ENCODE data around the gene FNDC3B.

The FNDC3B gene

DNA sequence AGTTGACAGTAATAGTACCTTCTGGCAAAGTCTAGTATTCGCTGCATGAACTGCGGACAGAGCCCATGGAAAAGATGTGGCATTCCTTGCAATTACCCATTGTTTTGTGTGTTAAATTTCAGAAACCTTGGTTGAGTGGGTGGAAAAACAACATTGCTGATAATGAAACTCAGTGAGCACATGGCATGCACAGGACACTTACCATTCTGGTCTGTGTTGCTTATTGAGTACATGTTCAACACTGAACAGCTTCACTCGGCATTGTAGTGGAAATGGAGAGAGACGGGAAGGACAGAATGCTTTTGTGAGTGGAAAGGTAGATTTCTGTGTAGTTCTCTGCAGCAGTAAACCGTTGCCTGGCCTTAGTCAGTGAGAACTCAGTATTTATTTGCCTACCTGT is 165.3 kb downstream of the FNDC3B start:
- H3K4me3 ChIP-seq (ENCODE audit: low read depth, low read length): no peak overlapping the region

DNA sequence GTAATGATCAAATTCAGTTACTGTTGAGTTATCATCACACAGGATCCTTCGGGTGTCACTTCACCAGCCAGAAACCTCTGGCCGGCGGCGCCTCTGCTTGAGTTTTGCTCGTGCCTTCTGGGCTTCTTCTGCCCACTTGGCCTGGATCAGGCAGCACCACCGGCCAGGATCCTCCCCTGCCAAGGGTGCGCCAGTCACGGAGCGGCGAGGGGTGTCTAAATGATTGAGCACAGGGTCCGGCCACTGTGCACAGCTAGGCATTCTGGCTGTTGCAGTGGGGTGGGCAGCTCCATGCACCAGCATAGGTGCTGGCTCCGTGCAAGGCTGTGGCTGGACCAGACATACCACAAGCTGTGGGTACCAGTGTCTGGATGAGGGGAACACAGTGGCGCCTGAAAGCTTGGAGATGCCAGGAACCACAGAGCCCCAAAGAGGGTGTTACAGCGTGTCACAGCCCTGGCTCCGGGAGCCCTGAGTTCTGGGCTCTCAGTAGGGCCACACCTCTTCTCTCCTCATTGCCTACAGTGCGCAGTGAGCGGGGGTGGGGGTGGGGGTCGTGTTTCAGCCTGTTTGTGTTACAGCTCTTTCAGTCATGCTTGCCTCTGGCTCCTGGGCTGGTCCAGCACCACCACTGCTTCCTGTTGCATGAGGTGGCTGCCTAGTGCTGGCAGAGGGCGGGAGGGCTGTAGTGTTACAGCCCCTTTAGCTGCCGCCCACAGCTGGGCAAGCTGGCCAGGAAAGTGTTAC is 169.4 kb downstream of the FNDC3B start:
- H3K4me3 ChIP-seq (ENCODE audit: low read depth, low read length): no peak overlapping the region

DNA sequence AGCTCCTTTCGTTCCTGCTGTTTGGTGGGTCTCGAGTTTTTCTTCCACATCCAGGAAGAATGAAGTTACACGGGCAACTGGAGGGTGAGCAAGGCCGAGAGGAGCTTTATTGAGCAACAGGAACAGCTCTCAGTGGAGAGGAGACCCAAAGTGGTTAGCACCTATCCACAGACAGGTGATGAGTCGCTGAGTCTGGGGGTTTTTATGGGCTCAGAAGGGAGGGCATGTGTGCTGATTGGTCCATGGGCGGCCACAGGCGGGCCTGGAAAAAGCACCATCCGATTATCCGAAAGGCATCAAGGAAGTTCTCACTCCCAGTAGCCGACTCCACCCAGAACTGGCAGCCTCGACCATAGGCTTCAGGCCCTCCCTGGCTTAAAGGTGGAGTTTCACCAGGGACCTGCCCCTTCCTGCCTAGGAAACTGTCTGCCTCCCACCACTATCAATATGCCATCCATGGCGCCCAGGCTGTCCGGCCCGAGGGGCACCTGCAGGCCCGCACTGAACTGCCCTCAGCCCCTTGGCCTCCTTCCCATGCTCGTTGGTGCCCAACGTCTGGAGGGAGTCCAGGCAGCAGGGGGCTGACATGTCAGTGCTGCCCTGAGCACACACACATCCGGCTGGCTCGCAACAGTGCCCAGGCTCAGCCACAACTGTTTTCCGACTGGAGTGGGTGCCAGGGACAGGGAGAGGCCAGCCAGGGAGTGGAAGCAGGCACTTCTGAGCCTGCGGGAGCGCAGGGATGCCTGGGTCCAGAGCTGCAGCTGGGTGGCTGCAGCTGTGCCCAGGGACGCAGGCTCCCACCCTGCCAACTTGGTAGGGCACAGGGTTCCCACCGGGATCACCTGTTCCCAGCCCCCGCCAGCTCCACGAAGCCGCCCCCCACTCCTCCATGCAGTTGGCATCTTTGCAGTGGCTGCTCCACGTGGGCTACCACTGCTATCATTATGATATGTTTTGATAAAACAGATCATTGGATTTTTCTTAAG is 170.2 kb downstream of the FNDC3B start:
- H3K4me3 ChIP-seq (ENCODE audit: low read depth, low read length): no peak overlapping the region

DNA sequence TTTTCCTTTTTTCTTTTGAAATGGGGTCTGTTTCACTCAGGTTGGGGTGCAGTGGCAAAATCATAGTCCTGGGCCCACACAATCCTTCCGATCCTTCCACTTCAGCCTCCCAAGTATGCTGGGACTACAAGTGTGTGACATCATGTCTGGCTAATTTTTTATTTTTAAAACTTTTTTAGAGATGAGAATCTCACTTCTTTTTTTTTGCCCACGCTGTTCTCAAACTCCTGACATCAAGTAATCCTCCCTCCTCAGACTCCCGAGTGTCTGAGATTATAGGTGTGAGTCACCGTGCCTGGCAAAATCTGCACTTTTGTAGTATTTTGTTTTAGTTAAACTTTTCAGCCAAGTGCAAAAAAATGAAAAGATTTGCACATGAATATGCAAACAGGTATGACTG is 171.0 kb downstream of the FNDC3B start:
- H3K4me3 ChIP-seq (ENCODE audit: low read depth, low read length): no peak overlapping the region

DNA sequence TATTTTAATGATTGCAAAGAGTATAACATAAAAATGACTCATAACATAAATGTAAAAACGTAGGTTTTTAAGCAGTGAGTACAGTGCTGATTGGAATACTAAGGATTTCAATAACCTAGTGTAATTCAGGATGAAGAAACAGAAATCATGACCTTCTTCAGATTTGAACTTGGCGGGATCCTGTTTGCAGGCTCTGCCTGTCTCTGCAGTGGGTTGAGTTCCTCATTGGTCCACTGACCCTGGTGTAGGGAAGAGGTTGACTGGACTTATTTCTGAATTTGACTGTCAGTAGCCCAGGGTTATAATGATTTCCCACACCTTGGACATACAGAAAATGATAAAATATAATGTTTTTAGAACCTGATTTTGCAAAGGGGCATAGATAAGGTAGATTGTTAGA is 171.7 kb downstream of the FNDC3B start:
- no peak overlapping the region for H3K4me3 ChIP-seq (ENCODE audit: low read depth, low read length)

DNA sequence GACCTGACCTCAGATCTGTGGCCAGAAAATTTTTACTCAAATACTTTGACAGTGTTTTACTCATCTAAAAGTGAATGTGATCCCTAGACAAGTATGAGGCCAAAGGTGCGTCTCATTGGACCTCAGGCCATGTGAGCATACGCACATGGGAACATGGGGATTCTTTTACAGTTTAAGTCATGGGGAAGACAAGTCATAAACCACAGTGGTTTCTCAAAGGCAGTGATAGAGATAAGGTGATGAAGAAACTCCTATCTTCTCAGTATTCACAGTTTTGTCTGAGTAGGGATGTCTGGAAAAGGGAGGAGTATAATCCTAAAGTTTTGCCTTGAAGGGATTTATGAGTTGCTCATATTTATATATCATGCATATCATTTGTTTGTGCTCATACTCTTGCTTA is 173.8 kb downstream of the FNDC3B start:
- H3K4me3 ChIP-seq (ENCODE audit: low read depth, low read length): no peak overlapping the region

DNA sequence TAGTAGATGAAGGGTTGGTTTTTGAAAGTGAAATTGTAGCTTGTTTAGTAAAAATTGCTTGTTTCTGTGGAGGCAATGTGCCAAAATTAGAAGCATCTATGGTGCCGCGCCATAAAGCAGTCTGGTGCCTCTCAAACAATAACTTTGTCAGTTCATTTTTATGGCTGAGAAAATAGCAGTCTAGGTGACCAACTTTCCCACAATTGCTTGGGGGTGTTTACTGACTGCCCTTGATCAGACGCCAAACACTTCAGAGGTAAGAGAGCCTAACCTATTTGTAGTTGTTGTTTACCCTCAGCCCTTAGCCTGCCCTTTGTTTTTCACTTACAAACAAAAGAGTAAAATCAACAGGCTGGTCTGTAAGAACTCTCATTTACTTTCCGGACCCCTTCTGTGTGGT is 174.5 kb downstream of the FNDC3B start:
- H3K4me3 ChIP-seq (ENCODE audit: low read depth, low read length): no peak overlapping the region

DNA sequence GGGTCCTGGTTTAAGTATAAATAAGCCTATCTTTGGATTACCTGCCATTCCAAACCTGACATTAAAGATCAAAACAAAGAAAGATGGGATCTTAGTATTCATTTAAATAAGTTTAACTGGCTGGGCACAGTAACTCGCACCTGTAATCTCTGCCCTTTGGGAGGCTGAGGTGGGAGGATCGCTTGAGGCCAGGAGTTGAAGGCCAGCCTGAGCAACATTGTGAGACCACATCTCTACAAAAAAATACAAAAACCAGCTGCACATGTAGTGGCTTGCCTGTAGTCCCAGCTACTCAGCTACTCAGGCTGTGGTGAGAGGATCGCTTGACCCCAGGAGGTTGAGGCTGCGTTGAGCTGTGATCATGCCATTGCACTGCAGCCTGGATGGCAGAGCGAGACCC is 176.9 kb downstream of the FNDC3B start:
- H3K4me3 ChIP-seq (ENCODE audit: low read depth, low read length): no peak overlapping the region

DNA sequence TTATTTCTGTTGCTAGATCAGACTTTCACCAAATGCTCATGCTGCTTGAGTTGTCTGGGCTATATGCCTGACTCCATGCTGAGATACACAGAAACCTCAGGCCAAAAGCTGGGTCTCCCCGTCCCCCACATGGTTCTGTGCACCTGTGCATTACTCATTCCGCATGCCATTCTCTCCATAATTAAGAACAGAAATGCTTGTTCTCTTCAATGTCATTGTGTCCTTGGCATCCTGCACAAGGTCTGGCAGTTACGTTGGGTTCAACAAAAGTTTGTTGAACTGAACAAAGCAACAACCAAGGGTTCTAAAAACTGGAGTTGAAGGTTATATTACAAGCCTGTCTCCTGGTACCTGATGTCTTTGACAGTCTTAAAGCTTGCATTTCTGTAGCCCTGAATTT is 177.5 kb downstream of the FNDC3B start:
- H3K4me3 ChIP-seq (ENCODE audit: low read depth, low read length): no peak overlapping the region

DNA sequence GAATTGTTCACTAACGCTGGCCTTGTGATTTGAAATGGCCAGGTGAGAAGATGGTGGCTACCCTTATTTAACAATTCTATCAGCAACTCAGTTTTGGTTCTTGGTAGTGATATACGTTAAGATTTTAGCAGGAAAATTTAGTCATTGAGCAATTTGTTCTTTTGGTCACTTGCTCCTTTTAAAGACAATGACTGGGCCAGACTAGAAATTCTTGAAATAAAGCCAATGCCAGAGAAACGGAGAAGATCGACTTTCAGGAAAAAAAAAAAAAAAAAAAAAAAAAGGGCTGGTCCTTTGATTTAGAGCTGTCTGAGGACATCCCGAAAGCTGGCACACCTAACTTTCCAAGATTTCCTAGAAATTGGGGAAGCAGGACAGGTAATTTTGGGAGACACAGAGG is 178.5 kb downstream of the FNDC3B start:
- no peak overlapping the region for H3K4me3 ChIP-seq (ENCODE audit: low read depth, low read length)

DNA sequence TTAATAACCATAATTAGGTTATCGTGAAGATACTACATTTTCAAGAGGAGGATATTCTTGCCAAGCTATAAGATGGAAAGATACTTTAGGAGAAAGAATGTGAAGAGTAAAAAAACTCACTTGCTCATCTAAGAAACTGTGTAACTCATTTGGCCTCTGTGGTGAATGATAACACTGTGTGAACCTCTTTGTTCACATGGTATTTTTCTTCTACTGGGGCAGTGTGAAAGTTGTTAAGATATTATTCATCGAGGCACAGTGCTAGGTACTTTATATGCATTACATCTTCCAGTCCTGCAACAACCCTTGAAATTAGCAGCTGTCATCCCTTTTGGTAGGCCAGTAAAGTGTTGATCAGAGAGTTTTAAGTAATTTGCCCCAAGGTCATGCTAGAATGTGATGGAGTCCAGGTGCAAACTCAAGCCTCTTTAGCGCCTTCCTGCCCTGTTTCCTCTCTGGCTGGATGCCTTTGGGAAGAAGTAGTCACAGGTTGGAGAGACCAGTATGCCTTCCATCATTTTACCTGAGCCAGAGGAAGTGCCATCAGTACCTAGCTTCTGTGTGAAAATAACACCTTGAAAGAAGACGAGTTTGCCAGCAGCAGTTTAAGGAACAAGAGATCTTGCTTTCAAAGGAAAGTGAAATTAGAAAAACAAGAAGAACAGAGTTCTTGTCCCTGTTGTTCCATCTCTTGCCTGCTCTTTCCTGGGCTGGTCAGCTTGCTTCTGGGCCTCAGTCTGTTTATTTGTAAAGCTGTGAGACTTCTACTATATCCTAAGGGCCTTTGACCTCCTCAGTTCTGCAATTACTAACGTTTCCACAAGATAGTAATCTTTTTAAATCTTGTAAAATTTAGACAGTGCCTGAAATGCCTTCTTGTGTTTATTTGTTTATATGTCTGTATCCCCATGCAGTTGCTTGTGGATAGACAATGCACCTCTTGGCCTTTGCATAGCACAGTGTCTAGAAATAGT is 179.3 kb downstream of the FNDC3B start:
- no peak overlapping the region for H3K4me3 ChIP-seq (ENCODE audit: low read depth, low read length)

DNA sequence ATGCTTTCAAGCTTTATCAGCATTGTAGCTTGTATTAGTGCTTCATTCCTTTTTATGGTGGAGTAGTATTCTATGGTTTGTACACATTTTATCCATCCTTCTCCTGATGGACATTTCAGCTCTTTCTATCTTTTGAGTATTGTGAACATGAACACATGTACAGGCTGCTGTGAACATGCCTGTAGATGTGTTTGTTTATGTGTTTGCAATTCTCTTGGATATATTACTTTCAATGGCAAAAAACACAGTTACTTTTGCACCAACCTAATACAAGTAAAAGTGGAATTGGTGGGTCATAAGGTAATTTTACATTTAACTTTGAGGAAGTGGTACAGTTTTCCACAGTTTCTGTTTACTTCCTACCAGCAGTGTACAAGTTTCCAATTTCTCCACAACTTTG is 180.4 kb downstream of the FNDC3B start:
- H3K4me3 ChIP-seq (ENCODE audit: low read depth, low read length): no peak overlapping the region

DNA sequence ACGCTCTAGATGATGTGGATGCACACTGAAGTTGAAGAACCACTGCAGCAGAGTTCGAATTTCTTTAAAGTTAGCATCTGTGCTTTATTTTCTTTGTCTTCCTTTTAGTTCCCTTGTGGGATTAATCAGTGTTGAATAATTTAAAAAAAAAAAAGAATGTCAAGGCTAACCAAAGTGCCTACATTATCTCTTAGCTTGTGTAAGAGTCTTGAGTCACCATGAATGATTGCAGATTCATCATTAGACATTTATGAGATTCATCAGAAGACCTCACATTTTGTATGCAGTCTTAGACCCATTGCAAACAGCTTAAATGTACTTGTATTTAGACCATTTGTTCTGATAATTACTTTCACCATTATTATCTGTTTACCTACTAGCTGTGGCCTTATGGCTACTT is 182.2 kb downstream of the FNDC3B start:
- H3K4me3 ChIP-seq (ENCODE audit: low read depth, low read length): no peak overlapping the region

DNA sequence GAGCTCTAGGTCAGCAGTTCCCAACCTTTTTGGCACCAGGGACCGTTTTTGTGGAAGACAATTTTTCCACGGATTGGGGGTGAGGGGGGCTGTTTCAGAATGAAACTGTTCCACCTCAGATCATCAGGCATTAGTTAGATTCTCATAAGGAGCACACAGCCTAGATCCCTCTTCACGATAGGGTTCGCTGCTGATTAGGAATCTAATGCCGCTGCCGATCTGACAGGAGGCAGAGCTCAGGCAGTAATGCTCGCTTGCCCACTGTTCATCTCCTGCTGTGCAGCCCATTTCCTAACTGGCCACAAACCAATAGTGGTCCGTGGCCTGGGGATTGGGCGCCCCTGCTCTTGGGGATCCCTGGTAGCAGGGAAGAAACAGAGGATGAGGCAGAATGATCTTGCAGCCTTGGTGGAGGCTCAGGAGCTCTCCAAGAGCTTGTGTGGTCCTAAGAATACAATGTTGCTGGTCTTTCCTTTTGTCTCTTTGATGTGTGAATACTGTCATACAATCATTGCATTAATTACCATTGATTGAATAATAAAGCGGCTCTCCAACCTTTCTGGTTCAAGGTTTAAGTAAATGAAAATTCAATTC is 183.2 kb downstream of the FNDC3B start:
- no peak overlapping the region for H3K4me3 ChIP-seq (ENCODE audit: low read depth, low read length)

DNA sequence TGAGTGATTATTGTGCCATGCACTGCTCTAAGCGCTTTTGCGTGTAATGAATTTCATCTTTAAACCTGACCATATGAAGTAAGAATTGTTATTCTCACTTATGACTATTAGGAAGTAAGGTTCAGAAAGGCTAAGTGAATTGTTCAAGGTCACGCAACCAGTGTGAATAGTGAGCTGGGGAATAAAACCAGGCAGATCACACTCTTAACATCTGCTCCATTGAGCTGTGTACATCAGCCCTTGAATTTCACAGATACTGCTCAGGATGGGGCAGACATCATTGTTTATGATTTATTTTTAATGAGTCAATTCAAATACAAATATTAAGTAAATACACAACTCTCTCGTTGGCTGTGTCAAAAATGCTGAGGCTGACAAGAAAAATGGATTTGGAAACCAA is 184.5 kb downstream of the FNDC3B start:
- no peak overlapping the region for H3K4me3 ChIP-seq (ENCODE audit: low read depth, low read length)

DNA sequence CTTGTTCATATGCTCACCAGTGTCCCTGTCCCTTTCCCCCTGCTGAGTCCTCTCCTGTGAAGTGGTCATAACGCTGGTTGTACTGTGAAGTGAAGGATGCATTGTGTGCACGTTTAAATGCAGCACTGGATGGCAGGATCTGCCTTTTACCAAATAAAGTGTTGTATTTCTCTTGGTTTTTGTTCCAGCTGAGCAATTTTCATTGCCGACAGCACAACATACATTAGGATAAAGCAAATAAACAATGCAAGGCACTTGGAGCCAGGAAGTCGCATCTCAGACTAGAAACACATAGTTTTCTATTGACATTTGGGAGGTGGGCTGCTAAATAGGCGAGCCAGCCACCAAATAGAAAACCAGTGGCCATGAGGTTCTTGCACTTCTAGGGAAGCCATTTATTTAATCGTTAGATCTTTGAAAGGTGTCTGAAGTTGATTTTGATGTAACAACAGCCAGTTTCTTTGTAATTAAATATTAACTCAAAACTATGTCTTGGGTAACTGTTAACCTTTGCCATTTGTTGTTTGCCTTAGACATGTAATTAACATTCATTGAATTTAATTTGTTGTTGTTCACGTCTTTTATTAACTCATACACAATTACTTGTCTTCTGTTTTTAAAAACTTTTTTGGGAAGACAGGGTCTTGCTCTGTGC is 185.3 kb downstream of the FNDC3B start:
- no peak overlapping the region for H3K4me3 ChIP-seq (ENCODE audit: low read depth, low read length)

DNA sequence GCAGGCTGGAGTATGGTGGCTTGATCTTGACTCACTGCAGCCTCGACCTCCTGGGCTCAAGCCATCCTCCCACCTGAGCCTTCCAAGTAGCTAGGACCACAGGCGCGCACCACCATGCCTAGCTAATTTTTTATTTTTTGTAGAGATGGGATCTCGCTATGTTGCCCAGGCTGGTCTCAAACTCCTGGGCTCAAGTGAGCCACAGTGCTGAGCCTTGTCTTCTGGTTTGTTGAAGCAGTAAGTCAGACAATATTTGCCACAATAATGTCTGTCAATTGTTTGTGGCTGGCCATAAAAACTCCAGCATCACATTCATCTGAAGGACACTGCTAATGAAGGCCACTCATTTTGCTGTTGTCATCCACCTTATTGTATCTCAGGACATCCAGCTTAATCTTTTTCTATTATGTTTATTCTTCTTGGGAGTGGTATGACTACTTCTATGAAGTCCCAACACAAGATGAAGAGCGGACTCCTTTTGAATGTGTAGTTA is 185.9 kb downstream of the FNDC3B start:
- no peak overlapping the region for H3K4me3 ChIP-seq (ENCODE audit: low read depth, low read length)

DNA sequence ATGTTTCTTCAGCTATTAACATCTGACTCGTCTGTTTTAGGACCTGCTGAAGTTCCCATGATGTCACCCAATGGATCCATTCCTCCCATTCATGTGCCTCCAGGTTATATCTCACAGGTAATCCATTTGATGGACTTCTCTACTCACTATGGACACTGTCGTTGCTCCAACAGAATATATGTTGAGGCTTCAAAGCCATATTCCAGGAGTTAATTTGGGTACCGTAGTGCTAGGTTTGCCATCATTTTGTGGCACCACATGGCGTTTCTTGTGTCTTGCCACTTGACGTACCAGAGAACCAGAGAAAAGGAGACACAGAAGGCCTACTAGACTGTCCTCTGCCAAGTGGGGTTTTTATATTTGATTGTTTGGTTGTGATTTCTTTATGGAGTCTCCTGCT is 187.5 kb downstream of the FNDC3B start:
- no peak overlapping the region for H3K4me3 ChIP-seq (ENCODE audit: low read depth, low read length)

DNA sequence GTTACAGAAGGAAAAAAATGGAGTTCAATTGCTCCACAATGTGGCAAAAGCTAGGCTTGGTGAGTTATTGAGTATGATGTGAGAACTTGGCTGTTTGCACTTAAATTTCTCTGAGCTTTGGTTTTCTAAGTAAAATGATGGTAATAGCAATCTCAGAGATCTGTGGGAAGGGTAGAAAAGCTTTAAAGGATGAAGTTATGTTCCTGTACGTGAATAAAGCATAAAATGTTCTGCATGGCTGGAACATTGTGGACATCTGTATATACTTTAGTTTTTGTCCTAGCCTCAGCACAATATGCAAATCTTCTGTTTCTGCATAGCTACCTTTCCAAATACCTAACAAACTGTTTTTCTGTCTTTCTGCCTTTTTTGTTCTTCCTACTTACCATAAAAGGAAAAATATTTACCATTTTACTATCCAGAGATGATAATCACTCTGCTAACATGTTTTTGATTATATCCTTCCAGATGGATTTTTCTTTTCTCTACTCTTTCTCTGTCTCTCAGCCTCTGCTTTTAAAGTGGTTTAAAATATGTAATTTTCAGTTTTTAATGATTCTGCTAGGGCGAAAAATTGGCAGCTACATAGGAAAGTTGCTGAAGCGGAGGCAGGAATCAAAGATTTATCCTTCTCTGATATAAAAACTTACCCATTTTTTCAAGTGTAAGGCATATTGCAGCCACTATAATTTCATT is 188.1 kb downstream of the FNDC3B start:
- H3K4me3 ChIP-seq (ENCODE audit: low read depth, low read length): no peak overlapping the region

Data from iPS-11a (cell line).